Pancreas (tissue), 10 donors: ENCODE measurements around the gene MTMR2. TPM values are rescaled to one million over a fixed set of nuclear protein-coding genes. Genes with fewer than 3 reads are reported as not detected.
A peak's percentile ranks its signal among the peaks of the same experiment; 100 is the strongest.

ENCODE experiments used
- ATAC-seq, 4 donors: fragments of 200-7000 bp; cut with Tn5 transposase; one replicate each; pipeline versions ENCODE4 v1.8.0 to v1.9.1; 2020; ENCODE audit warnings: mild to moderate bottlenecking in 4 of 4, moderate library complexity in 4 of 4
- DNase-seq, 6 donors: peaks; one replicate each; pipeline ENCODE4 v3.0.0-alpha.2; 2020
- FAIRE-seq: peaks from 2 replicates; lab custom pipeline; 2012; peaks lifted over from hg19 to GRCh38; lab: Jason Lieb, UNC
- H3K27ac ChIP-seq, 4 donors: fragments of 200-600 bp; sonication (generic); 1 replicate in 3 of 4; 2 replicates in 1 of 4; pipeline versions ENCODE4 v1.5.0 to v1.8.0; 2020
- H3K27me3 ChIP-seq, 4 donors: fragments of 200-600 bp; one replicate each; pipeline ENCODE4 v1.8.0; 2021
- H3K36me3 ChIP-seq, 3 donors: fragments of 200-600 bp; sonication (generic) in 1 of 3; one replicate each; pipeline versions ENCODE4 v1.5.0 to v1.8.0; 2020 to 2021
- H3K4me1 ChIP-seq, 3 donors: fragments of 200-600 bp; one replicate each; pipeline ENCODE4 v1.8.0; 2021
- H3K4me3 ChIP-seq, 4 donors: fragments of 200-600 bp; sonication (generic) in 2 of 4; one replicate each; pipeline versions ENCODE4 v1.5.0 to v1.8.0; 2020 to 2021
- H3K9me3 ChIP-seq, 4 donors: fragments of 200-600 bp; one replicate each; pipeline ENCODE4 v1.8.0; 2021
- CTCF ChIP-seq, 4 donors: fragments of 200-600 bp; sonication (generic) in 3 of 4; IDR thresholded peaks; one replicate each; pipeline versions ENCODE4 v1.5.0 to v1.8.0; 2021; ENCODE audit warnings: antibody characterized with exemption in 4 of 4
- WGBS, 2 donors: extraction: QIAGEN DNeasy Blood & Tissue Kit; methylation state at CpG; one replicate each; pipeline ENCODE4 v1.1.7; 2013; 5-methylcytosine and 5-hydroxymethylcytosine counted together
- intact Hi-C, 3 donors: fragments of 100-400 bp; cut with DNase I; formaldehyde crosslinking; loops; one replicate each; pipeline versions ENCODE4 v1.11.1 to v1.14.2; 2022
- polyA plus RNA-seq, 2 donors: library from polyadenylated mRNA; stranded (reverse); fragments of 200-250 nt; gene quantifications; one replicate each; pipeline ENCODE4 v1.2.3, GENCODE V29; 2013
- total RNA-seq, 6 donors: library from RNA; stranded (reverse); fragmentation: NEBNext Ultra II Directional in 4 of 6; extraction: Animal tissue kit (Norgen Biotek cat#: 25700) in 4 of 6; gene quantifications; one replicate each; pipeline versions ENCODE4 v1.2.1 to v1.2.4, GENCODE V29; 2021 to 2023
- donor health status: healthy with polysubstance abuse.
- donor health status: DM: no; HTN: no; CAD: no; lungs with moderate emphysema.
- donor health status: DM: no; HTN: no; CAD: no.
- donor health status: control.
- donor health status: control.
- donor health status: Bipolar disorder and iron deficiency.
- donor health status: DM: yes; HTN: yes; CAD: no.
- donor health status: DM: no; HTN: no; CAD: no.
- donor health status: DM: no; HTN: no; CAD: no.
- donor health status: DM: yes; HTN: yes; CAD: no.

Gene MTMR2
- total and polyA plus RNA-seq, 8 donors = 5.1 to 14.4 (median 9.8) TPM

DNA sequence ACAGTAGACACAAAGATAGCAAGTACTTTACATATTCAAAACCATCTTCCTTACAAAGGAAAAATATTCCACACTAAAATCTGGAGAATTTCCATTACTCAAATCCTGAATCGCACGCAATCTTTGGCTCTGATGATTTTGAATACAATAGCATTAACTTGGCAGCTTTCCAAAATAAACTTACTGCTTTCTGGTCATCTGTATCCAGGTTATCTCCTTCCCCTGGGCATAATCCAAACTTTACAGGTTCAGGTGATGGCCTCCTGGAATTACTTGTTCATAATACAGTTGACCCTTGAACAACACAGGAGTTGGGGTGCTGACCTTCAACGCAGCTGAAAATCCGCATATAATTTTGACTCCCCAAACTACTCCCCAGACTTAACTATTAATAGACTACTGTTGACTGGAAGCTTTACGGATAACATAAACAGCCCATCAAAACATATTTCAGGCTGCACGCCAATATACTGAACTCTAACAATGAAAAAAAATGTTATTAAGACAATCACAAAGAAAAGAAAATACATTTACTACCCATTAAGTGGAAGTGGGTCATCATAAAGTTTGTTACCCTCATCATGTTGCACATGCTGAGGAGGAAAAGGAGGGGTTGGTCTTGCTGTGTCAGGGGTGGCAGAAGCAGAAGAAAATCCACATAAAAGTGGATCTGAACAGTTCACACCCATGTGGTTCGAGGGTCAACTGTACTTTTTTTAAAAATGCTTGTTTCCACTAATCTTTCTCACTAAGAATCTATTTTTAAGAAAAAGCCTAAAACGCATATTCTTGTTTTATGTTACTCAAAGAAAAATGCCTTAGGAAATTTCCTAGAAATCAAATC lies 6.5 kb downstream of the MTMR2 start:
- peaks cover 0 to 13% (median 11%) of the 10 kb centered on the region in 3 donors for H3K4me1 ChIP-seq
- H3K36me3 ChIP-seq = no peaks in the 10 kb centered on the region
- TF ChIP-seq CTCF (IDR thresholded peaks at IDR 0.05) = no peak
- no peak overlapping the region for H3K4me3 ChIP-seq
- H3K27ac ChIP-seq = no peak overlapping the region
- FAIRE-seq = no peak
- H3K9me3 ChIP-seq = no peaks in the 10 kb centered on the region
- peak in 2 of 4 donors; percentile 30 to 57 for ATAC-seq
- no peak for DNase-seq
- intact Hi-C loops = no loop called here
- H3K27me3 ChIP-seq = no peaks in the 10 kb centered on the region
- WGBS, 2 donors = 47 to 48% methylated on average over 8 of the region's 8 CpGs

- no peak for ATAC-seq
- no peaks in the 10 kb centered on the region for H3K36me3 ChIP-seq
- no peak for DNase-seq
- no peaks in the 10 kb centered on the region for H3K9me3 ChIP-seq
- H3K27ac ChIP-seq = no peak overlapping the region
- peaks cover 0 to 10% (median 7%) of the 10 kb centered on the region in 3 donors for H3K4me1 ChIP-seq
- H3K27me3 ChIP-seq = no peaks in the 10 kb centered on the region
- no peak for TF ChIP-seq CTCF (IDR thresholded peaks at IDR 0.05)
- 90 to 98% methylated on average over 2 of the region's 2 CpGs for WGBS, 2 donors
- no peak for FAIRE-seq
- intact Hi-C loops = no loop called here
- no peak overlapping the region for H3K4me3 ChIP-seq
Measured at GRCh38 chr11:95916049-95916448, 7.9 kb downstream of the MTMR2 start.

- Histone ChIP-seq H3K9me3 (no peaks in the 10 kb centered on the region), H3K4me3 (no peak overlapping the region), H3K27ac (no peak overlapping the region), H3K27me3 (no peaks in the 10 kb centered on the region), H3K36me3 (no peaks in the 10 kb centered on the region), H3K4me1 (peaks cover 0 to 10% (median 7%) of the 10 kb centered on the region in 3 donors)
- DNase-seq = no peak
- WGBS, 2 donors = 75 to 82% methylated on average over 2 of the region's 2 CpGs
- intact Hi-C loops = no loop called here
- ATAC-seq = no peak
- no peak for TF ChIP-seq CTCF (IDR thresholded peaks at IDR 0.05)
- FAIRE-seq = no peak
Measured at GRCh38 chr11:95915051-95915450, 8.9 kb downstream of the MTMR2 start.

DNA sequence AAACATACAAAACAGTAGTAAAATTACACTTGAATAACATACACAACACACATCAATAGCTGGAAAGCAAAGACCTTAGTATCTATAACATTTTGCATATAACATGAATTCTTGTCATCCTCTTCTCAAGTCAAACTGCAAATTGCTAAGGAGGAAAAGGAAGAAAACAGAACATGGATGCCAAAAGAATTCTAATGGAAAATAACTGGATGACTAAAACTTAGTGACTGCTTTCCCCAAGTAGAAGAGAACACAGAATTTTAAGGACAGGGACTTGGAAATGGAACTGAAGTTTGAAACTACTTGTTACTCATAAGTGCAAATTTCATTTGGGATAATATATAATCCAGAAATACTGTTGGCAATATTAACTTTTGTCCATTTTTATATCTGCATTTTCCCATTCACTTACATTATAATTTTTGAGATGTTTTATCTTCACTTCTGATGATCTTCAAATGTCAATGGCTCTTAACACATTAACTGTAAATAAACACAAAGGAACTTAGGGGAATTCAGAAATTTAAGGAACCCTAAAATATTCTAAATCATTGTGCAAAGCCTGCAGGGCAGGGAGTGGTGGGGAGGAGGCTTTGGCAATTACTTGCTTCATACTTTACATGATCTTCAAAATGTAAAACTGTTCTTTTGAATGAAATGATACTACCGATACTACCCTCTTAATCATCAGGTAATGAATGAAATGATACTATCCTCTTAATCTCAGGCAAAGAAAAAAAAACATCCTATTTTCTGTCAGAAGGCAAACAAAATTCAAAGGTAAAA lies 9.9 kb downstream of the MTMR2 start:
- Histone ChIP-seq H3K36me3 (no peaks in the 10 kb centered on the region), H3K27ac (no peak overlapping the region), H3K4me3 (no peak overlapping the region), H3K4me1 (peaks cover 0 to 10% (median 7%) of the 10 kb centered on the region in 3 donors), H3K9me3 (no peaks in the 10 kb centered on the region), H3K27me3 (no peaks in the 10 kb centered on the region)
- no peak for FAIRE-seq
- no peak for ATAC-seq
- no peak for TF ChIP-seq CTCF (IDR thresholded peaks at IDR 0.05)
- intact Hi-C loops = no loop called here
- no peak for DNase-seq
- WGBS, 2 donors = 89 to 97% methylated on average over 1 of the region's 1 CpG
